Globus pallidus (tissue), 1 donor: Measurements from ENCODE around the gene ARG1.

Source experiments
- DNase-seq: peaks from one replicate; pipeline ENCODE4 v3.0.0-alpha.2; 2015; ENCODE audit warnings: low spot score

ARG1 gene

DNA sequence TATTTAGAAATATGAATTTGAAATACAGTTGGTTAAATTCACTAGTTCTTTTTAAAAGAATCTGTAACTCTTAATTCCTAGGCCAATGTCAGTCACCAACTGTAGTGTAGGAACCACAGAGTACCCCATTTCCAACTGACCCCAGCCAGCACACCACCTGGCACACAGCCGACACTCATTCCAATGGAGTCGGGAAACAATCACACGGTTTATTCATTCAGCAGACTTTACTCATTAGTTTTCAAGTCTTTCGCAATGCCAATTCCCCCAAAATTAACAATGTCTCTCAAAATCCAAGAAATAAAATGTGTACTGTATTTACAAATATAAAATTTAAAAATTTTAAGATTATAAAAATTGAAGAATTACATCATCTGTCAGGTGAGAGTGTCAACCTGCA, 13.5 kb downstream of the ARG1 start:
- no peak for DNase-seq

DNA sequence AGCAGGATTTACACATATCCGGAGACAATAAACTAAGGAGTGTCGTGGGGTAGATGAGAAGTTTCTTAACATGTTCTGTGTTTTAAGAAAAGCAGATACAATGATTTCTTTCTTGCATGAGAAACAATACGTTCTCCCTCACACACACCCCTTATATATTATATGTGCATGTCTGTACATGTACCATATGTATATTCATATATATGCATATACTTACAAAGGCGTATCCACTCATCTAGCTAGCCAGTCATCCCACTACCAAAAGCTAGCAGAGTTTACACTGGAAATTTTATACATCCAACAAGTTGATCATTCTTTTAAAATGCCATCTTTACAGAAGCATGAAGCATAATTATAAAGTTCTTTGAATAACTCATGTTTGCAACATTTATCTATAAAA, 14.9 kb downstream of the ARG1 start:
- no peak for DNase-seq

DNA sequence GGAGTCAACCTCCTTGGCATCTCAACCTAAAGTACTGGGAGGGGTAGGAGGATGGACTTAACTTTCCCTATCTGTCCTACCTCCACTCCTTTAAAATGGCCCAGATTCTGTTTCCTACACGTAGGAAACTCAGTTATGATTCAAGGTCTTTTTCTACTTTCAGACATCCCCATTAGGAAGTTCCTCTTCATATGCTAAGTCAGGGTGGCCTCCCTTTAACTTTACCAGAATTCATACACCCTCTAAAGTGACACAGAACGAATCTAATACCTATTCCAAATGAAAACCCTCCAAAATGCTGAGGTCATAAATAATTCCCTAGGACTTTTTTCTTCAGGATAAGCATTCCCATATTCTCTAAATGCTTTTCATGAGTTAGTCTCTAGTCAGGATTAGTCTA, 15.6 kb downstream of the ARG1 start:
- DNase-seq: no peak

DNA sequence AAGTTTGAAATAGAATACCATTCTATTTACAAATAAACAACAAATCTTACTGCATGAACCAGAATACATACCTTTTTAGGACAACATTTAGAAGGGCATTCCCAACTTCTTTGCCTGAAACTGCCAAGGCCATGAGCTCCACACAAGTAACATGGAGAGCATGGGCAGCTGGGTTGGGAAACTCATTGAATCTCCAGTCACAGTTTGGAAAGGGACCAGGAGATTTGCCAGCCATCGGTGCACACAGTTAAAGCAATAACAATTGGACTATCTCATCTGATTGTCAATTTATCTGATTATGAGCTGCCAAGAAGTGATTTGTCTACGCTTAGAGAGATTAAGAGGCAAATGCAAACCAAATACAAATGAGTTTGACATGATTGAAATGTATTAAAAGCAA, 19.9 kb downstream of the ARG1 start:
- no peak for DNase-seq

DNA sequence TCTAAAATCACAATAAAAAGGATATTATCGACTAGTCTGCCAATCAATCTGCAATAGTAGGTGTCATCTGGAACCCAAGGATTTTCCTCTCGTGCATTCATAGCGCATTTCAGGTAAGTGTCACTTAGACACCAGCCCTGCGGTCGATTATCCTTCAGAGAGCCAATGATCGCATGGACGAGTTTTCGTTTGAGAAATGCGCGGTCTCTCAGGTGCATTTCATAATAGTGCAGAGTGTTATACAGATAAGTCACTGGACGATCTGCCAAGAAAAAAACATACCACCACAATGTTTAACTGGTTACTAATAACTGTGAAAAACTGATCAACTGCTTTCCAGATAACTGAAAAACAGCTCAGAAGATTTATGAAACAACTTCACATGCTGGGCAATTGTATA, 21.0 kb downstream of the ARG1 start:
- DNase-seq: no peak

DNA sequence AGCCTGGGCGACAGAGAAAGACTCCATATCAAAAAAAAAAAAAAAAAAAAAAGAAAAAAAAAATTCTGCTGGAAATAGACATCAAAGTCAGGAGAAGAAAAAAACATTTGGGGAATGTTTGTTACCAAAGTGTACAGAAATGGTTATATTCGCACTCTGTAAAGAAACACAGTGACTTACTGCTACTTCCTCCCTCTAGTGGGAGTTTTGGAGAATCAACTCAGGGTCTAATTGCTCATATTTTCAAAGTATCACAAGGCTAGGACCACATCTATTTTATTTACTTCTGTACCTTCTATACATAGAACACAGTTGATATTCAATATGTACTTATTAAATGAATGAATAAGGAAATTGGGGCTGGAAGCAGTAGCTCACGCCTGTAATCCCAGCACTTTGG, 24.4 kb downstream of the ARG1 start:
- DNase-seq: no peak

DNA sequence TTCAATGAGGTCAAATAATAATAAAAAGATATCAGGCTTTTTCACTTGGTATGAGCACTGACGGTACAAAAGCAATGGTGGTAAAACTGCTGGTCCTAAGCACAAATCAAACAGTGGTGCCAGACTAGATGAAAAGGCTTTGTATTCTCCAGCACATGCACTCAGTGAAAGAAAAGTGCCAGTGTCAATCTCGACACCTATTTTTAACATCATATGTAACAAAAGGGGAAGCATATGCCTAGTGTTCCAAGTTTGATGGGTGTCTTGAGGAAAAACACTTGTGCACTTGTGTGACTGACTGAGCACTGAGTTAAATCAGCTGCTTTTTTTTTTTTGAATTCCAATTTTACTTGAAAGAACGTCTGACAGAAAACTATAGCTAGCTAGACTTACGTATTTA, 27.7 kb downstream of the ARG1 start:
- DNase-seq: peak; percentile 37

DNA sequence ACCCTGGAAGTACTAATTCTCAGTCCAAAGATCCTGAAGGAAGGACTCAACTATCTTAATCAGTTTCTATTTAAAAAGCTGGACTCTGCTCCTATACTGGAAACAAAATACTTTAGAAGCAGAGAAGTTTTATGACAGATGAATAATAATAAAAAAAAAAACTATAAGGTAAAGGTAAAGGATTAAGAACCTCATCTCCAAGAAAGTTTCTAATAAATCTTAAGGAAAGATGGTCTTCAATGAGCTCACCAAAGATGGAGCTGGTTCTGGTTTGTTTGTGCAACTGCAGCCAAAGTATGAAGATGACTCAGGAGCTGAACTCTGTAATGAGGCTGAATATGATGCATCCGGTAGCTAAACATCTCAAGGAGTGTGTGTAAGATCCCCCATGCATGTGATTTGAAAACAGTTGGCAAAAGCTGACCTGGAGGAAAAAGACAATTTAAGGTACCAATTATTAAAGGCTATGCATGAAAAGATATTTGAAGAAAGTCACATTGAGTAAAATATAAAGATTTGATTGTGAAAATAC, 29.8 kb downstream of the ARG1 start:
- DNase-seq: no peak

DNA sequence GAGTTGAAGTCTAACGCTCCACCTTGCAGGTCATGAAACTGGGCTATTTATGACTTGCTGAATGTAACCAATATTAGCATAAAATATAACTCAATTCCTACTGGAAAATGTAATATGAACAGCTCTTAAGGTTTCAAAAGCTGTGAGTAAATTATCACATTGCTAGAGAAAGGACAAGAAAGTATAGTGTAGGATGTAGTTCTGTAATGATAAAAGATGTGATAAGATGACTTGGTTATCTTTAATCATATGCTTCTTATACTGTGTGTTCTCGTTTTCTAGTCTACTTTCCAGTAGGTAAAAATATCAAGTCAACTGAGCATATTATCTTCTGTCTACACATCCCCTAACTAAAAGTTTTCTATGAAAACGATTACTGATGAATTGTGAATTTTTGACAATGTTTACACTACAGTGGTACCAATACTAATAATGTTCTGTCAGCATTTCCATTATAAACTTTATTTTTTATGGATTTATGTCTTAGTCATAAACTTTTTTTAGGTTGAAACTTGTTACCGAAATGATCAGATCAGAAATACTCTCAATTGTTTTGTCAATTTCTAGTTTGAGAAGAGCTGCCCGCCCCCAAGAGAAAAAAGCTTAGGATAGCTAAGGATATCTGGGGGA, 40.4 kb downstream of the ARG1 start:
- DNase-seq: no peak

DNA sequence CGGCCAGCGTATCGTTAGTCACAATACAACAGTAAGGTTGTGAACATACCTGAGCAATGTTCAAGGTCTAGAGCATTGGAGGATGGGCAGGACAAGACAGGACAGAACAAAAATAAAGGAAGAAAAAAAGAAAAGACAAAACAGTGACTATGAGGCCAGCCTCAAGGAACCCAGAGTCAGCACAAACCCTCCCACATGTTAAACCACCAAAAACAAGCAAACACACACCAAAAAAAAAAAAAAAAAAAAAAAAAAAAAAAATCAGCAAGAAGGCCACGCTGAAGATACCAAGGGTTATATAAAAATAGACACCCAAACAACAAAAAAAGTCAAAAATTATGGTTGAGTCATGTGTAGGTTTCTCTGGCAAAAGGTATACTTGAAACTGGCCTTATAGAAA, 42.2 kb downstream of the ARG1 start:
- no peak for DNase-seq

DNA sequence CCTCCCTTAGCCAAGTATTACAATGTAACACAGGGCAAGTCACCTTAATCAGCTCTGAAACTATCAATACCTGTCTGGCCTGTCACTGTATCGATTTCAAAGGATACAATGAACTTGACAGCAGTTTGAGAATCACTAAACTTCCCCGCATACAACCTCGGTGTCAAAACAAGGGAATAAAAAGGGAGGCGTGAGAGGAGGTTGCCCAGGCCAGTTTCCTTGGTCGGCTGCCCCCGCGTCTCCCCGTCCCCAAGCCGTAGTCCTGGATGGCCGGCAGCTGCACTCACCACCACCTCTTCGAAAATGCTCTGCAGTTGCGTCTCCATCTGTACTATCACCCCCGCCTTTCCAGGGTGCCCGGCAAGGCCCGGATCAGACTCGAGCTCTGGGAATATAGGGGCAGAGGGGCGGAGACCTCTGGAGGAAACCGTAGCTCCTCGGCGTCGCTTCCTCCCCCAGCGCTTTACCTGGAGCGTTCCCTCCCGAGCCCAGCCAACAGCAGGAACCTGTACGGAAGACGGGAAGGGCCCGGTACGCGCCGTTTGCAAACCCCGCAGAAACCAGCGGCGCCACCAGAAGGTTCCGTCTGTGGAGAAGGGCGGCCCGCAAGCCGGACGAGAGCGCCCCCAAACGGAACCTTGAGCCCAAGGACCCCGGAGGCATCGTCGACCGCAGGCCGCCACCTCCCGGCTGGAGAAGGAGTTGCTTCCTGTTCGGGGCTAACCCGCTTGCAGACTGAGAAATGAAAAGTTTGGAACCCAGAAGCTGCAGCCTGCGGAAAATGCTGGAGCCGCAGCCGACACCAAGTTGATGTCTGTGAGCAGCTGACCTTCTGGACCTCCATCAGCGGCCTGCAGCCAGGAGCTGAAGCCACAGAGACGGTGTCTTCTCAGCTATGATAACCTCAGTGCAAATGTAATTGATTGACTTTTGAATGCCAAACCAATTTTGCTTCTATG, 55.0 kb downstream of the ARG1 start, which contains the start of gene MED23:
Gene MED23 (minus strand): TSS at position 519 of the 959 bp plus-strand sequence. CDS start 193 bp downstream, at position 326.
- peak; percentile 91 for DNase-seq

DNA sequence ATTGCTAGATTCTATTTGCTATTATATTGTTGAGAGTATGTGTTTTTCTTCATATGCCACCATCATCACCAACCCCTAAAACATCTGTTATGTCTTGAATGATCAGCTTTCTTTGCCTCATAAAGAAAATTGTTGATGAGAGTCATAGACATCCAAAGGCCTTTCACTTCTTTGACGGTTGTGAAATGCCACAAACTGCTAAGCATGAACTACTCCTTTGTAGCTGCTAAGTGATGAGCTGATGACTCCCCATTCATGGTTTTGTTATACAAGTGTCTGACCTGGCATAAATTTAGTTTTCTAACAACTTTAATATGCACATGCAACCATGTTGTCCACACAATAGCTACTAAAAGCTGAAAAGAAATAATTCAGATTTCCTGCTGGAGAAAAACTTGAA, 55.7 kb downstream of the ARG1 start:
- DNase-seq: no peak

DNA sequence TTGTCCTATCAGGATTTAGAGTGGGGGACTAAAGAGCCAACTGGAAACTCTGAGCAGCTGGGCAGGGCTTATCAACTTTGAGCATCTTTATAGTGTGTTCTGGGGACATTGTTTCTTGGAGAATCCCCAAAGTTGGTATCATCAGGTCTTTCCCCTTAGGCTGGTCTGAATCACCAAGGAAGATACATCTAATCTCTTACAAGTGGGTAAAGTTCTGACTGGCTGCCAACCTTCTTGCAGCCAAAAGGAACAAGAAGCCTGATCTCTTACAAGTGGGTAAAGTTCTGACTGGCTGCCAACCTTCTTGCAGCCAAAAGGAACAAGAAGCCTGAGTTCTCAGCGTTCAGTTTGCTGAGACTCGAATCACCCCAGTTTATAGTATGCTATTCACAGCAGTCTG, 56.6 kb downstream of the ARG1 start:
- DNase-seq: peak; percentile 18

DNA sequence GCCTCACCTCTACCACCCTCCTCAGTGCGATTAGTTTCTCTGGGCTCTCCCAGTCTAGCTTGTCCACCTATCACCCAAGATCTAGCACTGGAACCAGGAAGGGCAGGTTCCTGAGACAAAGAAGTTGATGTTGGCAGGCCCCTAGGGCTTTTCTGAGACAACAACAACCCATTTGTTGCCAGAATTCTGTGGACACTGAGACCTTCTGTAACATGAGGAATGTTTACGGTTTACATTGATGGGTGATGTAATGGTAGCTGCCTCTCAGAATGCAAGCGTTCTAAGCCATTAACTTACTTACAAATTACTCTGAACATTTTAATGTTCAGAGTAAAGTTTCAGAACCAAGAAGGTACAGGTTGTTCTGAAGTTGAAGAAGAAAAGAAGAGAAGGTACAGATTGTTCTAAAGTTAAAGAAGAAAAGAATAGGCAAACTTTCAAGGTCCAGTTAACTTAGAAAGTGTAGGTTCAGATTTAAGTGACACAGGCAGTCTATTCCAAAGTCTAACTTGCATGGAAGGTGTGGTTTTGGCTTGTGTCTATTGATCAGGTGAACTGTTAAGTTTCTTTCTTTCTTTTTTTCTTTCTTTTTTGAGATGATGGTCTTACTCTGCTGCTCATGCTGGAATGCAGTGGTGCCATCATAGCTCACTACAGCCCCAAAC, 58.7 kb downstream of the ARG1 start:
- no peak for DNase-seq
